Measurements from ENCODE around the gene PFN3. TPM values are rescaled to one million over a fixed set of nuclear protein-coding genes. Genes with fewer than 3 reads are reported as not detected.

Gene PFN3
- total RNA-seq, 2 experiments from 2014 or later = not detected

Other genes starting within 250 kb of the PFN3 start
- gene RAB24, start 96.9 kb downstream of the PFN3 start, total RNA-seq = 10 to 100 TPM; 26.8 to 29.9 TPM
- gene PRELID1, start 96.9 kb downstream of the PFN3 start, total RNA-seq = 100 to 1,000 TPM; 311 to 315 TPM
- gene MXD3, start 88.8 kb downstream of the PFN3 start, total RNA-seq = 10 to 100 TPM; 14.7 to 17.3 TPM
- 10 to 100 TPM; 91.5 to 92.1 TPM for gene LMAN2, start 49.0 kb downstream of the PFN3 start, total RNA-seq
- 10 to 100 TPM; 38.9 to 41.2 TPM for gene RGS14, start 42.7 kb downstream of the PFN3 start, total RNA-seq
- not detected for gene SLC34A1, start 16.2 kb downstream of the PFN3 start, total RNA-seq
- 1 to 10 TPM; 5.6 TPM for gene F12, start 8.9 kb upstream of the PFN3 start, total RNA-seq
- 100 to 1,000 TPM; 113 to 115 TPM for gene GRK6, start 26.0 kb upstream of the PFN3 start, total RNA-seq
- 10 to 100 TPM; 21.5 to 21.8 TPM for gene PRR7, start 46.2 kb upstream of the PFN3 start, total RNA-seq
- gene DBN1, start 73.0 kb upstream of the PFN3 start, total RNA-seq = 100 to 1,000 TPM; 100 to 106 TPM
- gene PDLIM7, start 96.9 kb upstream of the PFN3 start, total RNA-seq = 10 to 100 TPM; 38.5 to 41.9 TPM
- 1 to 10 TPM; 8.2 to 8.6 TPM for gene DOK3, start 109.2 kb upstream of the PFN3 start, total RNA-seq
- 100 to 1,000 TPM; 211 to 220 TPM for gene DDX41, start 116.3 kb upstream of the PFN3 start, total RNA-seq
- 10 to 100 TPM; 47.2 to 52.9 TPM for gene FAM193B, start 153.9 kb upstream of the PFN3 start, total RNA-seq
- 100 to 1,000 TPM; 102 to 103 TPM for gene TMED9, start 191.5 kb upstream of the PFN3 start, total RNA-seq
- 10 to 100 TPM; 20.0 to 21.0 TPM for gene B4GALT7, start 199.5 kb upstream of the PFN3 start, total RNA-seq